ENCODE measurements around the gene CST6.

The CST6 gene

GRCh38 chr11:66026017-66026529 is 14.3 kb downstream of the CST6 start, which contains the start of gene CATSPER1:
Gene CATSPER1 (minus strand): TSS chr11:66026479. CDS start chr11:66026379, 100 bp downstream.
- no peak within 1 kb of the TSS for H3K4me3 ChIP-seq (replicated peaks; ENCODE audit: low read depth, low read length)
- TF ChIP-seq CTCF (IDR thresholded peaks at IDR 0.05; ENCODE audit: low read length, missing control alignments): no peak

GRCh38 chr11:66032957-66033735 is 21.3 kb downstream of the CST6 start:
- DNase-seq (ENCODE audit: low read depth): no peak
- no peak for TF ChIP-seq CTCF (IDR thresholded peaks at IDR 0.05; ENCODE audit: low read length, missing control alignments)
- no peak overlapping the region for H3K4me3 ChIP-seq (replicated peaks; ENCODE audit: low read depth, low read length)

More at GRCh38 chr11:66026017-66026529, 14.3 kb downstream of the CST6 start, which contains the start of gene CATSPER1:
- no peak for DNase-seq (ENCODE audit: low read depth)

GRCh38 chr11:66035653-66036333 is 24.0 kb downstream of the CST6 start:
- H3K4me3 ChIP-seq (replicated peaks; ENCODE audit: low read depth, low read length): no peak overlapping the region
- no peak for DNase-seq (ENCODE audit: low read depth)
- no peak for TF ChIP-seq CTCF (IDR thresholded peaks at IDR 0.05; ENCODE audit: low read length, missing control alignments)

- H3K4me3 ChIP-seq (replicated peaks; ENCODE audit: low read depth, low read length): no peak overlapping the region
- TF ChIP-seq CTCF (IDR thresholded peaks at IDR 0.05; ENCODE audit: low read length, missing control alignments): no peak
- DNase-seq (ENCODE audit: low read depth): no peak
Measured at GRCh38 chr11:66036334-66036710, 24.5 kb downstream of the CST6 start.

GRCh38 chr11:66037327-66037726 is 25.5 kb downstream of the CST6 start:
- DNase-seq (ENCODE audit: low read depth): no peak
- TF ChIP-seq CTCF (IDR thresholded peaks at IDR 0.05; ENCODE audit: low read length, missing control alignments): no peak
- H3K4me3 ChIP-seq (replicated peaks; ENCODE audit: low read depth, low read length): no peak overlapping the region

GRCh38 chr11:66039765-66040164 is 28.0 kb downstream of the CST6 start:
- no peak for DNase-seq (ENCODE audit: low read depth)
- no peak overlapping the region for H3K4me3 ChIP-seq (replicated peaks; ENCODE audit: low read depth, low read length)

More at GRCh38 chr11:66039765-66040164, 28.0 kb downstream of the CST6 start:
- TF ChIP-seq CTCF (IDR thresholded peaks at IDR 0.05; ENCODE audit: low read length, missing control alignments): no peak
